ENCODE data around the gene FBXW5.

FBXW5 gene

DNA sequence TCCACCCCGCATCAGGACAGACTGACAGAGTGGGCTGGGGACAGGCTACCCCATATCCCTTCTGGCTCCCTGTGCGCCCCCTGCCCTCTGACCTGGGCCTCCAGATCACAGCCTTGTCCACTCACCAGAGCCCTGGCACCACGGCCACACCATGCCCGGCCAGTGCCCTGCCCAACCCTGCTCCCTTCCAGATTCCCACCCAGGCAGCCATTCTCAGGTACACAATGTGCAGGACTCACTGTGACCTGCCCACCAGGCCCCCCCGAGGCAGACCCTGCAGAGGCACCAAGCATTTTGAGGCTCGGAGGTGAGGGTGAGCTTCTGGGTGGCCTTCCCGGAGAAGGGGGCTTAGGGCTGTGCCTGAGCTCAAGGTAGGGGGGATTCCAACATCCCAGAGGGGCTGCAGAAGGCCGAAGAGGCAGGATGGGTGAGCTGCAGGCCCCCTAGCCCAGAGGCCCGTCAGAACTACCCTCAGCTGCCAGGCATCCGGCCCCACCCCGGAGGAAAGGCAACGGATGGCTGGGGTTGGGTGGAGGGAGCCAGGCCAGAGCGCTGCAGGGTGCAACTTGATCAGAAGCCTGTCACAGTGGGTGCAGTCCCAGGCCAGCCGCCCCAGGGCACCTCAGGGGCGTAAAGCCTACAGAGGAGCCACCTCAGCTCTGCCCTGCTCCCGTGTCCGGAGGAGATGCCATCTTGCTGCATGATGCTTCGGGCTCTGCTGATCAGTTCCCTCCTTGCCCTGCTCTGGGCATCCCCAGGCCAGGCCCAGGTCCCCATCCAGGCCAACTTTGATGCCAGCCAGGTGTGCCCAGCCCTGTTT is 37.9 kb upstream of the FBXW5 start, which contains the start of gene LCNL1:
LCNL1 (plus strand) TSS at position 762 of the 820 bp plus-strand sequence. CDS start 594 bp downstream, outside the sequence.
- peaks cover 0 to 13% of the 10 kb centered on the region in 2 donors for H3K4me1 ChIP-seq (ENCODE audit: control insufficient read depth in 1 of 2, insufficient read depth in 2 of 2, low read length in 2 of 2)
- H3K27me3 ChIP-seq (ENCODE audit: low read depth, low read length) = peaks cover 9% of the 10 kb centered on the region
- no peak within 1 kb of the TSS for H3K27ac ChIP-seq (ENCODE audit: low read length)

DNA sequence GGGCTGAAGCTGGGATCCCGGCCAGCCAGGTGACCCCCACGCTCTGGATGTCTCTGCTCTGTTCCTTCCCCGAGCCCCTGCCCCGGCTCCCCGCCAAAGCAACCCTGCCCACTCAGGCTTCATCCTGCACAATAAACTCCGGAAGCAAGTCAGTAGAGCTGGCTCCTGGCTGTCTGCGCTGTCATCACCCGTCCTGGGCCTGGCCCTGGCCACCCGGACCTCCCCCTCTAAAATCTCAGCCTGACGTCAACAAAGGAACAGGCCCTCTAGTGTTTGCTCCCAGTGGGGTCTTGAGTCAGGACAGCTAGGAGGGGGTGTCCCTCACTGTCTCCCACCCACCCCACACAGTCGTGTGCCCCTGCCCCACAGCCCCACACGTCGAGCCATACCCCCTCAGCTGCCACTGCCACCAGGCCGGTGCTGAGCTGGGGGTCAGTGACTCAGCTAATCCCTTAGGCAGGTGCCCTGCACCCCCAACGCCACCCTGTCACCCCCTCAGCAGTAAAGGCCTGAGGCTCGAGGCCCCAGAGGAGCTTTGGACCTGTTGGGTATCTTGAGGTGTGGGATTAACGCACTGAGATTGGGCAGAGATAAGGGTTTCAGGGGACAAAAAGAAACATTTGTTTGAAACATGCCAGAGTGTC is 37.2 kb upstream of the FBXW5 start:
- H3K27me3 ChIP-seq (ENCODE audit: low read depth, low read length) = peaks cover 9% of the 10 kb centered on the region
- peaks cover 0 to 18% of the 10 kb centered on the region in 2 donors for H3K4me1 ChIP-seq (ENCODE audit: control insufficient read depth in 1 of 2, insufficient read depth in 2 of 2, low read length in 2 of 2)
- no peaks in the 10 kb centered on the region for H3K36me3 ChIP-seq (ENCODE audit: control insufficient read depth in 1 of 2, insufficient read depth in 2 of 2, low read length in 2 of 2)
- H3K9me3 ChIP-seq (ENCODE audit: control insufficient read depth in 1 of 2, low read length in 2 of 2) = no peaks in the 10 kb centered on the region
- no peak overlapping the region for H3K27ac ChIP-seq (ENCODE audit: low read length)
- H3K4me3 ChIP-seq (ENCODE audit: low read depth in 1 of 2, low read length in 2 of 2) = no peak overlapping the region

More for the DNA sequence above, 37.9 kb upstream of the FBXW5 start, which contains the start of gene LCNL1:
- Histone ChIP-seq H3K36me3 (ENCODE audit: control insufficient read depth in 1 of 2, insufficient read depth in 2 of 2, low read length in 2 of 2) (no peaks in the 10 kb centered on the region), H3K9me3 (ENCODE audit: control insufficient read depth in 1 of 2, low read length in 2 of 2) (no peaks in the 10 kb centered on the region), H3K4me3 (ENCODE audit: low read depth in 1 of 2, low read length in 2 of 2) (no peak within 1 kb of the TSS)

DNA sequence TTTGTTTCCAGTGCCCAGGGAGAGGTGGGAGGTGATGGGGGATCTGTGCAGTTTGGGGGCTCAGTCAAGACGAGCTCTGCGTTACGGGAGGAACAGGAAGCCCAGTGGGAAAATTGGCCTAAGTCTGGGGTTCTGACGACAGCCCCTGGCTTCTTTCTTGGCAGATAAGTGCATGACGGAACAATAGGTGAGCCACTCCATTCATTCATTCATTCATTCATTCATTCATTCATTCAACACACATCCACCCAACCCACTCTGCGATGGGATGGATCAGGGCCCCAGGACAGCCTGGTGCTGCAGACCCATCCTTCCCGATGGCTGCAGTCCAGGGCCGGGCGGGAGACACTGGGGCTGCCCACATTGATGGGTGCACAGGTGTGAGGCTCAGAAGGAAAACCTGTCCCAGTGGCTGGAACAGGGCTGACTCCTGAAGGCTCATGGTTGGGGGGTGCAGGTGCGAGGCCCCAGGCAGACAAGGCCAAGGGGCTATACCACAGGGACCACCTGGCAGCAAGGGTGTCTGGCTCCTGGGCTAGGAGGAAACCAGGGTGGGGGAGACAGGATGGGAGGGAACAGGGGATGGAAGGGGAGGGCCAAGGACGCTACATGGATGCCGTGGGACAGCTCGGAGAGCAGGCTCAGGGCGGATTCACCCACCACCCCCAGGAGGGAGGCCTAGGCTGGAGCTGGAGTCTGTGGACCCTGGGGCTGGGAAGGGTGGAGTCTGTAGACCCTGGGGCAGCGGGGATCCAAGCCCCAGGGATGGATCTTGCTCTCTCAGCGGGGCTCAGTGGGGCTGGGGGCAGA is 36.3 kb upstream of the FBXW5 start:
- Histone ChIP-seq H3K4me3 (ENCODE audit: low read depth in 1 of 2, low read length in 2 of 2) (no peak overlapping the region), H3K9me3 (ENCODE audit: control insufficient read depth in 1 of 2, low read length in 2 of 2) (no peaks in the 10 kb centered on the region), H3K4me1 (ENCODE audit: control insufficient read depth in 1 of 2, insufficient read depth in 2 of 2, low read length in 2 of 2) (peaks cover 0 to 21% of the 10 kb centered on the region in 2 donors), H3K27ac (ENCODE audit: low read length) (no peak overlapping the region), H3K27me3 (ENCODE audit: low read depth, low read length) (peaks cover 5% of the 10 kb centered on the region), H3K36me3 (ENCODE audit: control insufficient read depth in 1 of 2, insufficient read depth in 2 of 2, low read length in 2 of 2) (no peaks in the 10 kb centered on the region)

DNA sequence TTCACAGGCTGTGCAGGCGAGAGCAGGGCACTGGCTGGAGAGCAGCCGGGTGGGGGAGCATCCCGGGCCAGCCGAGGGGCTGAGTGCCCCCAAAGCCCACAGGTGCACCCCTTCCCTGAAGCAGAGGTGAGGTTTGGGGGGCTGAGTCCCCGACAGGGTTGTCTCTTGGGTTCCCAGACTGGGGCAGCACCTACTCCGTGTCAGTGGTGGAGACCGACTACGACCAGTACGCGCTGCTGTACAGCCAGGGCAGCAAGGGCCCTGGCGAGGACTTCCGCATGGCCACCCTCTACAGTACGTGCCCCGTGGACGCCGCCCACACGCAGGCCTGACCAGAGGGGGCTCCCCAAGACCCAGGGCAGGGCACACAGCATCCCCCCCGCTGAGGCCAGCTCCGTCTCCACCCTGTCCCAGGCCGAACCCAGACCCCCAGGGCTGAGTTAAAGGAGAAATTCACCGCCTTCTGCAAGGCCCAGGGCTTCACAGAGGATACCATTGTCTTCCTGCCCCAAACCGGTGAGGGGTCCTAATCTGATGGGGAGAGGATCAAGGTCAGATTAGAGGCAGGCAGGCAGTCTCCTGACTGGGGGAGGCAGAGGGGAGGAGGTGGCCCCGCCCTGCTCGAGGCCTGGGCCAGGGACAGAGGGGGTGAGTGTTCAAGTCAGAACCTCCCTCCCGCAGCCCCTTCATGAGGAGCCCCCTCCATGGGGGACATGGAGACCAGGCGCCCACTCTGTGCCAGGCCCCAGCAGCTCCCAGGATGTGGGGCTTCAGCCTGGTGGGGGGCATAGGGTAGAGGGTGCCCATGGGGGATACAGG is 35.4 kb upstream of the FBXW5 start:
- no peaks in the 10 kb centered on the region for H3K9me3 ChIP-seq (ENCODE audit: control insufficient read depth in 1 of 2, low read length in 2 of 2)
- H3K36me3 ChIP-seq (ENCODE audit: control insufficient read depth in 1 of 2, insufficient read depth in 2 of 2, low read length in 2 of 2) = no peaks in the 10 kb centered on the region
- H3K27ac ChIP-seq (ENCODE audit: low read length) = no peak overlapping the region
- H3K4me3 ChIP-seq (ENCODE audit: low read depth in 1 of 2, low read length in 2 of 2) = no peak overlapping the region
- H3K4me1 ChIP-seq (ENCODE audit: control insufficient read depth in 1 of 2, insufficient read depth in 2 of 2, low read length in 2 of 2) = peaks cover 0 to 19% of the 10 kb centered on the region in 2 donors
- peaks cover 3% of the 10 kb centered on the region for H3K27me3 ChIP-seq (ENCODE audit: low read depth, low read length)

DNA sequence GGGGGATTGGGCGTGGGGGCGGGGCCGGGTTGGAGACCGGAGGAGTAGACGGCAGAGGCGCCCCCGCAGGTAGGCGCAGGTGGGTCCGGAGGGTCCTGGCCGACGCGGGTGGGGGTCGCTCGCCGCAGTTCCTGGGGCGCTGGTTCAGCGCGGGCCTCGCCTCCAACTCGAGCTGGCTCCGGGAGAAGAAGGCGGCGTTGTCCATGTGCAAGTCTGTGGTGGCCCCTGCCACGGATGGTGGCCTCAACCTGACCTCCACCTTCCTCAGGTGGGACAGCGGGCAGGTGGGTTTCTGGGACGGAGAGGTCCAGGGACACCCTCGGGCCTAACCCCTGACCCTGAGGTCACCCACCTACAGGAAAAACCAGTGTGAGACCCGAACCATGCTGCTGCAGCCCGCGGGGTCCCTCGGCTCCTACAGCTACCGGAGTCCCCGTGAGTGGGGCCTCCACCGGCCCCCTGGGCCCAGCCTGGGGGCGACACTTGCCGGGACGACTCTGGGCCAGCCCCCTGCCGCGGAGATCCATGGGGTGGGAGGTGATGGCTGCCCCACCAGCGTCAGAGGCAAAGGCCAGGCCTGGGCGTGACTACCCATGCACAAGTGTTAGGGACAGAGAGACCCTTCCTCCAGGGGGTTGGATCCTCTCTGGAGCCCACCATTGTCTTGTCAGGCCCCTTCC is 34.5 kb upstream of the FBXW5 start:
- peaks cover 0 to 19% of the 10 kb centered on the region in 2 donors for H3K4me1 ChIP-seq (ENCODE audit: control insufficient read depth in 1 of 2, insufficient read depth in 2 of 2, low read length in 2 of 2)
- H3K9me3 ChIP-seq (ENCODE audit: control insufficient read depth in 1 of 2, low read length in 2 of 2) = no peaks in the 10 kb centered on the region
- H3K36me3 ChIP-seq (ENCODE audit: control insufficient read depth in 1 of 2, insufficient read depth in 2 of 2, low read length in 2 of 2) = no peaks in the 10 kb centered on the region
- no peak overlapping the region for H3K27ac ChIP-seq (ENCODE audit: low read length)
- no peak overlapping the region for H3K4me3 ChIP-seq (ENCODE audit: low read depth in 1 of 2, low read length in 2 of 2)
- no peaks in the 10 kb centered on the region for H3K27me3 ChIP-seq (ENCODE audit: low read depth, low read length)

DNA sequence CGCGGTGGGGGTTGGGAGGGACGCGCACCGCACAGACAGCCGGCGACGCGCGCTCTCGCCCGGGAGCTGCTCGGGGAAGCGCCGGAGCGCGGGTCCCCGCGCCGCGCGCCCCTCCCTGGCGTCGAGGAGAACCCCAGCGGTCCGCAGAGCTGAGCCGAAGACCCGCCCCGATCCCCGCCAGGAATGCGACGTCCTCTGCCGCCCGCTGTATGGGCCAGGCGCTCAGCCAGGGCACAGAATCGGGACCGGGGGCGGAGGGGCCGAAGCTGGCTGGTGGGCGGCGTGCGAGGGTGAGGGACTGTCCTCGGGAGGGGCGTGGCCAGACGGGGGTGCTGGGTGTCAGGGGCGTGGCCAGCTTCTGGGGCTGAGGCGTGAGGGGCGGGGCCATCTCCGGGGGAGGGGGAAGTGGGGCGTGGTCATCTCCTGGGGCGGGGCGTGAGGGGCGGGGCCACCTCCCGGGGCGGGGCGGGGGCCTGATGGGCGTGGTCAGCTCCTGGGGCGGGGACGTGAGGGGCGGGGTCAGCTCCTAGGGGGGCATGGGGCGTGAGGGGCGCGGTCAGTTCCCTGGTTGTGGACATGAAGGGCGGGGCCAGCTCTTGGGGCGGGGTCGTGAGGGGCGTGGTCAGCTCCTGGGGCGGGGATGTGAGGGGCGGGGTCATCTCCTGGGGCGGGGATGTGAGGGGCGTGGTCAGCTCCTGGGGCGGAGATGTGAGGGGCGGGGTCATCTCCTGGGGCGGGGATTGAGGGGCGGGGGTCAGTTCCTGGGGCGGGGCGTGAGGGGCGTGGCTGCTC is 33.7 kb upstream of the FBXW5 start:
- Histone ChIP-seq H3K4me1 (ENCODE audit: control insufficient read depth in 1 of 2, insufficient read depth in 2 of 2, low read length in 2 of 2) (peaks cover 0 to 19% of the 10 kb centered on the region in 2 donors), H3K27ac (ENCODE audit: low read length) (no peak overlapping the region), H3K36me3 (ENCODE audit: control insufficient read depth in 1 of 2, insufficient read depth in 2 of 2, low read length in 2 of 2) (no peaks in the 10 kb centered on the region), H3K9me3 (ENCODE audit: control insufficient read depth in 1 of 2, low read length in 2 of 2) (no peaks in the 10 kb centered on the region), H3K4me3 (ENCODE audit: low read depth in 1 of 2, low read length in 2 of 2) (peak overlapping the region in 1 of 2 donors; percentile 60), H3K27me3 (ENCODE audit: low read depth, low read length) (no peaks in the 10 kb centered on the region)

GRCh38 chr9:136977649-136978072 is 33.1 kb upstream of the FBXW5 start:
- Histone ChIP-seq H3K36me3 (ENCODE audit: control insufficient read depth in 1 of 2, insufficient read depth in 2 of 2, low read length in 2 of 2) (no peaks in the 10 kb centered on the region), H3K4me1 (ENCODE audit: control insufficient read depth in 1 of 2, insufficient read depth in 2 of 2, low read length in 2 of 2) (peaks cover 0 to 19% of the 10 kb centered on the region in 2 donors), H3K9me3 (ENCODE audit: control insufficient read depth in 1 of 2, low read length in 2 of 2) (no peaks in the 10 kb centered on the region), H3K4me3 (ENCODE audit: low read depth in 1 of 2, low read length in 2 of 2) (peak overlapping the region in 1 of 2 donors; percentile 60), H3K27me3 (ENCODE audit: low read depth, low read length) (no peaks in the 10 kb centered on the region), H3K27ac (ENCODE audit: low read length) (no peak overlapping the region)

- Histone ChIP-seq H3K27ac (ENCODE audit: low read length) (no peak within 1 kb of the TSS), H3K4me1 (ENCODE audit: control insufficient read depth in 1 of 2, insufficient read depth in 2 of 2, low read length in 2 of 2) (peaks cover 0 to 19% of the 10 kb centered on the region in 2 donors), H3K4me3 (ENCODE audit: low read depth in 1 of 2, low read length in 2 of 2) (peak within 1 kb of the TSS in 1 of 2 donors; percentile 60), H3K27me3 (ENCODE audit: low read depth, low read length) (no peaks in the 10 kb centered on the region), H3K36me3 (ENCODE audit: control insufficient read depth in 1 of 2, insufficient read depth in 2 of 2, low read length in 2 of 2) (no peaks in the 10 kb centered on the region), H3K9me3 (ENCODE audit: control insufficient read depth in 1 of 2, low read length in 2 of 2) (no peaks in the 10 kb centered on the region)
These were observed 32.7 kb upstream of the FBXW5 start, which contains the start of gene PTGDS for GRCh38 chr9:136977223-136977622. PTGDS (plus strand) TSS chr9:136977504; CDS start chr9:136977579, 75 bp downstream.

DNA sequence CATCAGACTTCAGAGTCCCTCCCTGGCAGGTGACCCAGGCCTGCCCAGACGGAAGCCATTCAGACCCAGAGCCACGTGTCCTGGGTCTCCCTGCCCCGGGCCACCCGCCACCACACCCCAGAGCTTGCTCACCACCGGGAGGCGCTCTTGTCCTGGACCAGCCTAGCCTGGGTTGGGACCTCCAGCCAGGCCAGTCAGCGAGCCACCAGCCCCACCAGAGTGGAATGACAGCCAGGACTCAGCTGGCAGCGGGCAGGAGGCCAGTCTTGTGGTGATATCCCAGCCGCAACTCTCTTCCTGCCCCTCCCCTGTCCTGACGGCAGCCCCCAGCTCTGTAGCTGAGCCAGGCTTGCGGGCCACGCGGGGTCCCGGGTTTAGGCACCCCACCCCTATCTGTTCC is 31.1 kb upstream of the FBXW5 start:
- no peak overlapping the region for H3K27ac ChIP-seq (ENCODE audit: low read length)

More for the DNA sequence above, 31.1 kb upstream of the FBXW5 start:
- Histone ChIP-seq H3K36me3 (ENCODE audit: control insufficient read depth in 1 of 2, insufficient read depth in 2 of 2, low read length in 2 of 2) (no peaks in the 10 kb centered on the region), H3K27me3 (ENCODE audit: low read depth, low read length) (no peaks in the 10 kb centered on the region), H3K4me1 (ENCODE audit: control insufficient read depth in 1 of 2, insufficient read depth in 2 of 2, low read length in 2 of 2) (peaks cover 0 to 19% of the 10 kb centered on the region in 2 donors), H3K9me3 (ENCODE audit: control insufficient read depth in 1 of 2, low read length in 2 of 2) (no peaks in the 10 kb centered on the region), H3K4me3 (ENCODE audit: low read depth in 1 of 2, low read length in 2 of 2) (no peak overlapping the region)

All from muscle layer of duodenum (tissue), 2 donors.